K562 (cell line): ENCODE results near the gene LAMB4. TPM values are rescaled to one million over a fixed set of nuclear protein-coding genes. Genes with fewer than 3 reads are reported as not detected.

Source experiments
- CBFA2T2 ChIP-seq: fragments of 450-650 bp; conservative IDR thresholded peaks from 2 replicates; pipeline ENCODE4 v1.6.1; 2017; ENCODE audit warnings: mild to moderate bottlenecking
- CBFA2T3 ChIP-seq: fragments of 450-650 bp; IDR thresholded peaks from 2 replicates; pipeline ENCODE4 v1.6.1; 2017
- CBX3 ChIP-seq, 2 experiments: IDR thresholded peaks; 1 replicate in 1 of 2; 2 replicates in 1 of 2; pipeline ENCODE4 v1.6.1; 2012; ENCODE audit warnings: inconsistent platforms in 2 of 2, low read length in 2 of 2, borderline replicate concordance in 1 of 2, control low read depth in 1 of 2
- CEBPG ChIP-seq, 3 experiments: fragments of 200-800 bp in 1 of 3; sonication (Bioruptor generic) in 1 of 3; sonication (generic) in 1 of 3; formaldehyde crosslinking in 1 of 3; IDR thresholded peaks in 2 of 3; conservative IDR thresholded peaks in 1 of 3; 2 replicates each; pipeline versions ENCODE4 v1.6.1 to v1.8.0; 2016 to 2022; ENCODE audit warnings: missing compliant biosample characterization in 2 of 3, missing genetic modification characterization in 2 of 3, mild to moderate bottlenecking in 1 of 3, missing genetic modification reagents in 1 of 3
- FOXA3 ChIP-seq, 2 experiments: fragments of 450-650 bp in 1 of 2; sonication (generic) in 1 of 2; formaldehyde crosslinking; IDR thresholded peaks in 1 of 2; conservative IDR thresholded peaks in 1 of 2; 2 replicates each; pipeline versions ENCODE4 v1.4.0 to v1.8.0; 2020 to 2022; ENCODE audit warnings: mild to moderate bottlenecking in 2 of 2, missing genetic modification reagents in 1 of 2
- HNRNPL ChIP-seq: fragments of 200-400 bp; formaldehyde crosslinking; IDR thresholded peaks from 2 replicates; pipeline ENCODE4 v1.6.1; 2017; ENCODE audit warnings: low read depth, mild to moderate bottlenecking, low read length
- KLF16 ChIP-seq: IDR thresholded peaks from 2 replicates; pipeline ENCODE4 v1.6.1; 2016; ENCODE audit warnings: antibody characterized with exemption
- MBD1 ChIP-seq: fragments of 250-450 bp; sonication (Bioruptor Pico); IDR thresholded peaks from 2 replicates; pipeline ENCODE4 v1.8.0; 2022; ENCODE audit warnings: inconsistent platforms
- MECOM ChIP-seq: fragments of 250-450 bp; sonication (Bioruptor Pico); IDR thresholded peaks from 2 replicates; pipeline ENCODE4 v1.8.0; 2022; ENCODE audit warnings: inconsistent platforms
- MEIS2 ChIP-seq: fragments of 450-650 bp; IDR thresholded peaks from 2 replicates; pipeline ENCODE4 v1.6.1; 2014; ENCODE audit warnings: mild to moderate bottlenecking; ENCODE audit not compliant: partially characterized antibody
- MTF1 ChIP-seq: fragments of 250-450 bp; sonication (Bioruptor Pico); IDR thresholded peaks from 2 replicates; pipeline ENCODE4 v1.9.0; 2021; ENCODE audit warnings: moderate library complexity, mild to moderate bottlenecking, inconsistent platforms, borderline replicate concordance
- PML ChIP-seq: IDR thresholded peaks from 2 replicates; pipeline ENCODE4 v1.6.1; 2012; ENCODE audit warnings: low read length, inconsistent platforms
- SRSF1 ChIP-seq: fragments of 200-400 bp; formaldehyde crosslinking; IDR thresholded peaks from 2 replicates; pipeline ENCODE4 v1.6.1; 2017; ENCODE audit warnings: mild to moderate bottlenecking, low read depth, low read length, moderate library complexity
- TEAD1 ChIP-seq, 2 experiments: fragments of 450-650 bp in 1 of 2; sonication (generic) in 1 of 2; formaldehyde crosslinking; IDR thresholded peaks; 2 replicates each; pipeline versions ENCODE4 v1.4.0 to v1.8.0; 2020 to 2022; ENCODE audit warnings: mild to moderate bottlenecking in 2 of 2, missing genetic modification reagents in 1 of 2
- TEAD4 ChIP-seq, 2 experiments: sonication (generic) in 1 of 2; formaldehyde crosslinking in 1 of 2; IDR thresholded peaks; 2 replicates each; pipeline versions ENCODE4 v1.6.1 to v1.8.0; 2012 to 2022; ENCODE audit warnings: borderline replicate concordance in 1 of 2, inconsistent platforms in 1 of 2, low read length in 1 of 2, mild to moderate bottlenecking in 1 of 2, missing genetic modification reagents in 1 of 2
- TOE1 ChIP-seq, 2 experiments: fragments of 450-650 bp in 1 of 2; sonication (generic) in 1 of 2; formaldehyde crosslinking in 1 of 2; IDR thresholded peaks; 2 replicates each; pipeline versions ENCODE4 v1.7.1 to v1.8.0; 2016 to 2022; ENCODE audit warnings: borderline replicate concordance in 2 of 2, mild to moderate bottlenecking in 2 of 2, antibody characterized with exemption in 1 of 2, inconsistent platforms in 1 of 2, low read depth in 1 of 2, missing genetic modification reagents in 1 of 2, moderate library complexity in 1 of 2
- ZNF3 ChIP-seq: fragments of 250-450 bp; sonication (Bioruptor Pico); IDR thresholded peaks from 2 replicates; pipeline ENCODE4 v1.5.0; 2021; ENCODE audit warnings: mild to moderate bottlenecking, moderate library complexity
- ZNF507 ChIP-seq: conservative IDR thresholded peaks from 2 replicates; pipeline ENCODE4 v1.6.1; 2017; ENCODE audit warnings: missing genetic modification characterization, missing compliant biosample characterization
- ZNF512 ChIP-seq: IDR thresholded peaks from 2 replicates; pipeline ENCODE4 v1.6.1; 2016; ENCODE audit warnings: missing genetic modification characterization, missing compliant biosample characterization
- polyA plus RNA-seq, 8 experiments: library from polyadenylated mRNA; depleted of rRNA in 4 of 8; stranded (reverse) in 5 of 8; unstranded in 3 of 8; fragments of >200 nt; fragmentation: Nextera tagmentation in 2 of 8; fragmentation: Illumina TruSeq in 1 of 8; extraction: Ambion mirVana in 2 of 8; extraction: Trizol in 1 of 8; gene quantifications; 2 replicates each; pipeline versions ENCODE4 v1.2.1 to v1.2.3, GENCODE V29; 2011 to 2014; ENCODE audit warnings: inconsistent platforms in 1 of 8, missing spikeins in 1 of 8
- total RNA-seq, 7 experiments: library from RNA; depleted of rRNA in 6 of 7; stranded (reverse); fragments of >200 nt in 6 of 7; fragmentation: Illumina TruSeq in 2 of 7; extraction: Trizol in 2 of 7; gene quantifications; 2 replicates each; pipeline versions ENCODE4 v1.2.1 to v1.2.3, GENCODE V29; 2011 to 2021; ENCODE audit warnings: low replicate concordance in 1 of 7
- TF ChIP-seq, protein P1 (sequence below): fragments of 450-650 bp; IDR thresholded peaks from 2 replicates; pipeline ENCODE4 v1.6.1; 2016; ENCODE audit warnings: low read depth, mild to moderate bottlenecking, moderate library complexity
- TF ChIP-seq, protein P2 (sequence below): fragments of 450-650 bp; IDR thresholded peaks from 2 replicates; pipeline ENCODE4 v1.6.1; 2016; ENCODE audit warnings: antibody characterized with exemption

Gene LAMB4
- total and polyA plus RNA-seq, 9 of the 15 experiments (the other 6 are each of a cell fraction or from before 2014, with no cell fraction given) = 0.06 to 0.13 (median 0.07) TPM; not detected in 6

- TF ChIP-seq MEIS2 (peak; percentile 75), MTF1 (CRISPR knock-in tag) (no peak), KLF16 (peak; percentile 55; the same call in 1 of the 2 replicates), TEAD1 (CRISPR knock-in tag; IDR thresholded peaks at IDR 0.05) (no peak), MBD1 (CRISPR knock-in tag) (no peak), CBFA2T3 (peak; percentile 57), TOE1 (IDR thresholded peaks at IDR 0.05; ENCODE audit: borderline replicate concordance) (no peak), TOE1 (CRISPR knock-in tag; IDR thresholded peaks at IDR 0.05; ENCODE audit: borderline replicate concordance, low read depth) (peak; percentile 32; the same call in 1 of the 2 replicates), CBX3 (IDR thresholded peaks at IDR 0.05; ENCODE audit: borderline replicate concordance in 1 of 2, low read length in 2 of 2) (0 out of 3 replicates have a peak, but pooled peaks of 1 of the 2 experiments have one; percentile 10), HNRNPL (no peak), PML (peak; percentile 40; the same call in 1 of the 2 replicates), MECOM (CRISPR knock-in tag) (no peak), TEAD4 (IDR thresholded peaks at IDR 0.05; ENCODE audit: low read length) (peak; percentile 75), TEAD4 (CRISPR knock-in tag; IDR thresholded peaks at IDR 0.05; ENCODE audit: borderline replicate concordance) (no peak), ZNF3 (CRISPR knock-in tag) (no peak), ZNF507 (tag) (0 out of 2 replicates have a peak, but pooled peaks have one; percentile 65), SRSF1 (no peak), ZNF512 (tag) (no peak), CBFA2T2 (peak; percentile 28), FOXA3 (CRISPR knock-in tag; conservative IDR thresholded peaks at IDR 0.05 in 1 of 2, IDR thresholded peaks at IDR 0.05 in 1 of 2) (peak in 1 of 2 experiments; percentile 87; a peak in 2 of 4 replicates), CEBPG (CRISPR knock-in tag; IDR thresholded peaks at IDR 0.05) (0 out of 2 replicates have a peak, but pooled peaks have one; percentile 15), CEBPG (tag; conservative IDR thresholded peaks at IDR 0.05 in 1 of 2, IDR thresholded peaks at IDR 0.05 in 1 of 2) (no peak)
- TF ChIP-seq, protein P1, sequence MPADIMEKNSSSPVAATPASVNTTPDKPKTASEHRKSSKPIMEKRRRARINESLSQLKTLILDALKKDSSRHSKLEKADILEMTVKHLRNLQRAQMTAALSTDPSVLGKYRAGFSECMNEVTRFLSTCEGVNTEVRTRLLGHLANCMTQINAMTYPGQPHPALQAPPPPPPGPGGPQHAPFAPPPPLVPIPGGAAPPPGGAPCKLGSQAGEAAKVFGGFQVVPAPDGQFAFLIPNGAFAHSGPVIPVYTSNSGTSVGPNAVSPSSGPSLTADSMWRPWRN = peak; percentile 56; the same call in 1 of the 2 replicates
- TF ChIP-seq, protein P2, sequence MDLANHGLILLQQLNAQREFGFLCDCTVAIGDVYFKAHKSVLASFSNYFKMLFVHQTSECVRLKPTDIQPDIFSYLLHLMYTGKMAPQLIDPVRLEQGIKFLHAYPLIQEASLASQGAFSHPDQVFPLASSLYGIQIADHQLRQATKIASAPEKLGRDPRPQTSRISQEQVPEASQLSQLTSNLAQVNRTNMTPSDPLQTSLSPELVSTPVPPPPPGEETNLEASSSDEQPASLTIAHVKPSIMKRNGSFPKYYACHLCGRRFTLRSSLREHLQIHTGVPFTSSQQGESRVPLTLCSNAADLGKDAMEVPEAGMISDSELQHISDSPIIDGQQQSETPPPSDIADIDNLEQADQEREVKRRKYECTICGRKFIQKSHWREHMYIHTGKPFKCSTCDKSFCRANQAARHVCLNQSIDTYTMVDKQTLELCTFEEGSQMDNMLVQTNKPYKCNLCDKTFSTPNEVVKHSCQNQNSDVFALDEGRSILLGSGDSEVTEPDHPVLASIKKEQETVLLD = 0 out of 2 replicates have a peak, but pooled peaks have one; percentile 10
These were observed 38.7 kb downstream of the LAMB4 start (continued) for GRCh38 chr7:108091461-108091831.
